ENCODE measurements around the gene MRM3.

MRM3 gene

GRCh38 chr17:737561-738113, 44.5 kb upstream of the MRM3 start:
- TF ChIP-seq CTCF (conservative IDR thresholded peaks at IDR 0.05; ENCODE audit: low read length) (no peak), EZH2phosphoT487 (IDR thresholded peaks at IDR 0.05; ENCODE audit: borderline replicate concordance) (no peak)
- no peaks in the 10 kb centered on the region for H3K27me3 ChIP-seq (ENCODE audit: insufficient read depth, low read length, poor library complexity, severe bottlenecking)
- H3K36me3 ChIP-seq (ENCODE audit: insufficient read depth, low read length), result peaks cover 22% of the 10 kb centered on the region; the same call in 1 of the 2 replicates
- peaks cover 34% of the 10 kb centered on the region for H3K4me1 ChIP-seq (ENCODE audit: insufficient read depth, low read length, poor library complexity, severe bottlenecking)
- H3K9ac ChIP-seq (ENCODE audit: low read depth, low read length, poor library complexity, severe bottlenecking), result no peak overlapping the region
- H3K4me3 ChIP-seq (ENCODE audit: low read length, poor library complexity, severe bottlenecking), result no peak overlapping the region
- no peak overlapping the region for H3K4me2 ChIP-seq (ENCODE audit: low read depth, low read length, poor library complexity, severe bottlenecking)
- no peak overlapping the region for H2AFZ ChIP-seq (ENCODE audit: low read length)
- no peaks in the 10 kb centered on the region for H3F3A ChIP-seq (ENCODE audit: low read depth)
- H3K9me2 ChIP-seq (replicated peaks; ENCODE audit: low read depth, low read length), result no peaks in the 10 kb centered on the region
- peaks cover 3% of the 10 kb centered on the region for H4K20me1 ChIP-seq (ENCODE audit: insufficient read depth, low read length, poor library complexity, severe bottlenecking)
- no peaks in the 10 kb centered on the region for H3K9me3 ChIP-seq (ENCODE audit: insufficient read depth, low read depth, low read length)
- H3K79me2 ChIP-seq (ENCODE audit: insufficient read depth, low read length), result peaks cover 51% of the 10 kb centered on the region

- no peaks in the 10 kb centered on the region for H3K27me3 ChIP-seq (ENCODE audit: insufficient read depth, low read length, poor library complexity, severe bottlenecking)
- peaks cover 38% of the 10 kb centered on the region; the same call in 1 of the 2 replicates for H3K36me3 ChIP-seq (ENCODE audit: insufficient read depth, low read length)
- no peak overlapping the region for H3K4me2 ChIP-seq (ENCODE audit: low read depth, low read length, poor library complexity, severe bottlenecking)
- peaks cover 4% of the 10 kb centered on the region for H4K20me1 ChIP-seq (ENCODE audit: insufficient read depth, low read length, poor library complexity, severe bottlenecking)
- peaks cover 30% of the 10 kb centered on the region; the same call in 1 of the 2 replicates for H3K79me2 ChIP-seq (ENCODE audit: insufficient read depth, low read length)
- H2AFZ ChIP-seq (ENCODE audit: low read length), result no peak overlapping the region
- H3K9ac ChIP-seq (ENCODE audit: low read depth, low read length, poor library complexity, severe bottlenecking), result no peak overlapping the region
- no peak overlapping the region for H3K4me3 ChIP-seq (ENCODE audit: low read length, poor library complexity, severe bottlenecking)
- no peaks in the 10 kb centered on the region for H3K9me2 ChIP-seq (replicated peaks; ENCODE audit: low read depth, low read length)
- TF ChIP-seq CTCF (conservative IDR thresholded peaks at IDR 0.05; ENCODE audit: low read length), result no peak
- no peak for TF ChIP-seq EZH2phosphoT487 (IDR thresholded peaks at IDR 0.05; ENCODE audit: borderline replicate concordance)
- H3F3A ChIP-seq (ENCODE audit: low read depth), result no peaks in the 10 kb centered on the region
- no peaks in the 10 kb centered on the region for H3K9me3 ChIP-seq (ENCODE audit: insufficient read depth, low read depth, low read length)
- peaks cover 12% of the 10 kb centered on the region for H3K4me1 ChIP-seq (ENCODE audit: insufficient read depth, low read length, poor library complexity, severe bottlenecking)
These were observed 41.7 kb upstream of the MRM3 start for GRCh38 chr17:740240-741017.

DNA sequence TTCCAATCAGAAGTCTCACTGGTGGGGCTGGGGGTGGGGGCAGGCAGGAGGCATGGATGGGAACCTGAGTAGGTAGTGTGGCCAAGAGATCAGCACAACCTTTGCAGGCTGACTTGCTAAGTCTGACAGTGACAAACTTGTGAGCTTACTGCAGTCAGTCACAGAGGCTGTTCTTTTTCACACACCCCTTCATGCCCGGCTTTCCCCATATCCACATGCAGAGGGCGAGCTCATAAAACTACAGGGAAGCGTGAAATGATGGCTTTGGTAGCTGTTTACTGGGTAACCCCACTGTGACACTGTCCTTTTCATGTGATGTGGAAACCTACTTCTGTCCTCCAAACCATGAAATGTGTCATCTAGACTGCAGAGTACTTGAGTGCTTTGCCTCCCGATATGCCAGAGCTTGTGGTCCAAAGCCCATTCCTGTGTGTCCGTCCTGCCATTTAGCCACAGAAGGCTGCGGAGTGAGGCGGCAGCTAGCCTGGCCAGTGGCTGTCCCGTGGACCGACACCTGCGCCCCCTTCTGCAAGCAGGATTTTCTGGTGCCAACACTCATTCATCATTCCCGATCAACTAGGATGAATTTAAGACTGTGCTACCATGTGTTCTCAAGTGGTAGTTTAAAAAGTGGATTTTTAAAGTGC, 39.9 kb upstream of the MRM3 start:
- Histone ChIP-seq H3K4me3 (ENCODE audit: low read length, poor library complexity, severe bottlenecking) (no peak overlapping the region), H3K36me3 (ENCODE audit: insufficient read depth, low read length) (peaks cover 52% of the 10 kb centered on the region; the same call in 1 of the 2 replicates), H3K27me3 (ENCODE audit: insufficient read depth, low read length, poor library complexity, severe bottlenecking) (no peaks in the 10 kb centered on the region), H4K20me1 (ENCODE audit: insufficient read depth, low read length, poor library complexity, severe bottlenecking) (peaks cover 4% of the 10 kb centered on the region), H3K9me3 (ENCODE audit: insufficient read depth, low read depth, low read length) (no peaks in the 10 kb centered on the region), H3K4me1 (ENCODE audit: insufficient read depth, low read length, poor library complexity, severe bottlenecking) (peaks cover 1% of the 10 kb centered on the region), H3K79me2 (ENCODE audit: insufficient read depth, low read length) (peaks cover 11% of the 10 kb centered on the region; the same call in 1 of the 2 replicates), H3K9me2 (replicated peaks; ENCODE audit: low read depth, low read length) (no peaks in the 10 kb centered on the region), H3F3A (ENCODE audit: low read depth) (no peaks in the 10 kb centered on the region), H3K4me2 (ENCODE audit: low read depth, low read length, poor library complexity, severe bottlenecking) (no peak overlapping the region), H3K9ac (ENCODE audit: low read depth, low read length, poor library complexity, severe bottlenecking) (no peak overlapping the region), H2AFZ (ENCODE audit: low read length) (no peak overlapping the region)
- TF ChIP-seq CTCF (conservative IDR thresholded peaks at IDR 0.05; ENCODE audit: low read length), result no peak
- no peak for TF ChIP-seq EZH2phosphoT487 (IDR thresholded peaks at IDR 0.05; ENCODE audit: borderline replicate concordance)

All from Loucy (cell line).